HEK293 (cell line): ENCODE results near the gene ZFR.
A peak's percentile ranks its signal among the peaks of the same experiment; 100 is the strongest.

Experiments
- CTCF ChIA-PET: fragments of 350-600 bp; formaldehyde crosslinking; extraction: SDS; loops from one replicate; lab custom pipeline; 2021; ENCODE audit warnings: antibody characterized with exemption; lab: Yijun Ruan, JAX
- POLR2A ChIA-PET: fragments of 300-600 bp; formaldehyde crosslinking; extraction: SDS; loops from one replicate; lab custom pipeline; 2020; ENCODE audit warnings: antibody characterized with exemption, inconsistent platforms; lab: Yijun Ruan, JAX
- H3K27ac ChIP-seq: fragments of 200-500 bp; sonication (Bioruptor generic); 2 replicates; pipeline ENCODE4 v1.5.1; 2014; ENCODE audit warnings: low read depth, low read length, control low read depth, inconsistent platforms; ENCODE audit errors: extremely low read depth
- H3K36me3 ChIP-seq, 2 experiments: fragments of 200-500 bp in 1 of 2; sonication (Bioruptor generic) in 1 of 2; 1 replicate in 1 of 2; 2 replicates in 1 of 2; pipeline ENCODE4 v1.5.1; 2014 to 2017; ENCODE audit warnings: inconsistent platforms in 2 of 2, low read length in 2 of 2; ENCODE audit not compliant: control insufficient read depth in 2 of 2, insufficient read depth in 1 of 2
- H3K4me1 ChIP-seq: fragments of 200-500 bp; sonication (Bioruptor generic); 2 replicates; pipeline ENCODE4 v1.5.1; 2014; ENCODE audit warnings: mild to moderate bottlenecking, low read length, inconsistent platforms; ENCODE audit not compliant: control insufficient read depth, insufficient read depth
- H3K4me3 ChIP-seq: 2 replicates; pipeline ENCODE4 v1.5.1; 2011; ENCODE audit warnings: low read depth, mild to moderate bottlenecking, control low read depth, low read length, moderate library complexity
- H3K9me3 ChIP-seq: fragments of 200-500 bp; sonication (Bioruptor generic); 2 replicates; pipeline ENCODE4 v1.5.1; 2014; ENCODE audit warnings: low read depth, low read length, inconsistent platforms; ENCODE audit not compliant: control insufficient read depth, insufficient read depth
- GLIS1 ChIP-seq: fragments of 450-650 bp; formaldehyde crosslinking; IDR thresholded peaks from 2 replicates; pipeline ENCODE4 v1.5.1; 2016; ENCODE audit warnings: missing biosample characterization, missing genetic modification characterization
- KLF7 ChIP-seq: fragments of 450-650 bp; formaldehyde crosslinking; IDR thresholded peaks from 2 replicates; pipeline ENCODE4 v1.5.1; 2016; ENCODE audit warnings: missing biosample characterization, missing genetic modification characterization, borderline replicate concordance
- RBAK ChIP-seq: fragments of 450-650 bp; formaldehyde crosslinking; IDR thresholded peaks from 2 replicates; pipeline ENCODE4 v1.5.1; 2016; ENCODE audit warnings: missing biosample characterization, missing genetic modification characterization
- SALL2 ChIP-seq: fragments of 450-650 bp; formaldehyde crosslinking; IDR thresholded peaks from 2 replicates; pipeline ENCODE4 v1.5.0; 2017; ENCODE audit warnings: missing biosample characterization, mild to moderate bottlenecking, missing genetic modification characterization, borderline replicate concordance
- ZFP37 ChIP-seq: fragments of 450-650 bp; formaldehyde crosslinking; IDR thresholded peaks from 2 replicates; pipeline ENCODE4 v1.5.1; 2016; ENCODE audit warnings: missing biosample characterization, missing genetic modification characterization
- ZIC2 ChIP-seq: fragments of 450-650 bp; formaldehyde crosslinking; IDR thresholded peaks from 2 replicates; pipeline ENCODE4 v1.5.1; 2016; ENCODE audit warnings: missing biosample characterization, missing genetic modification characterization
- ZNF121 ChIP-seq: fragments of 450-650 bp; formaldehyde crosslinking; IDR thresholded peaks from 2 replicates; pipeline ENCODE4 v1.5.1; 2016; ENCODE audit warnings: missing biosample characterization, missing genetic modification characterization
- ZNF248 ChIP-seq: fragments of 450-650 bp; formaldehyde crosslinking; IDR thresholded peaks from 2 replicates; pipeline ENCODE4 v1.5.1; 2017; ENCODE audit warnings: missing biosample characterization, missing genetic modification characterization
- ZNF274 ChIP-seq, 2 experiments: fragments of 200-500 bp in 1 of 2; fragments of 450-650 bp in 1 of 2; sonication (Bioruptor generic) in 1 of 2; formaldehyde crosslinking in 1 of 2; IDR thresholded peaks; 2 replicates each; pipeline versions ENCODE4 v1.5.1 to v1.6.1; 2014 to 2016; ENCODE audit warnings: borderline replicate concordance in 1 of 2, inconsistent platforms in 1 of 2, low read length in 1 of 2, missing biosample characterization in 1 of 2, missing genetic modification characterization in 1 of 2
- ZNF473 ChIP-seq: fragments of 450-650 bp; formaldehyde crosslinking; IDR thresholded peaks from 2 replicates; pipeline ENCODE4 v1.5.1; 2017; ENCODE audit warnings: missing biosample characterization, missing genetic modification characterization
- ZNF529 ChIP-seq: fragments of 450-650 bp; formaldehyde crosslinking; IDR thresholded peaks from 2 replicates; pipeline ENCODE4 v1.5.1; 2017; ENCODE audit warnings: missing genetic modification characterization, missing biosample characterization; ENCODE audit not compliant: insufficient replicate concordance
- ZNF571 ChIP-seq: fragments of 450-650 bp; formaldehyde crosslinking; IDR thresholded peaks from 2 replicates; pipeline ENCODE4 v1.5.0; 2017; ENCODE audit warnings: missing biosample characterization, missing genetic modification characterization
- ZNF585B ChIP-seq: fragments of 450-650 bp; formaldehyde crosslinking; IDR thresholded peaks from 2 replicates; pipeline ENCODE4 v1.5.1; 2016; ENCODE audit warnings: missing biosample characterization, missing genetic modification characterization
- ZNF600 ChIP-seq: fragments of 450-650 bp; formaldehyde crosslinking; IDR thresholded peaks from 2 replicates; pipeline ENCODE4 v1.5.1; 2016; ENCODE audit warnings: missing biosample characterization, missing genetic modification characterization
- ZNF660 ChIP-seq: fragments of 450-650 bp; IDR thresholded peaks from 2 replicates; pipeline ENCODE4 v1.5.1; 2018; ENCODE audit warnings: missing biosample characterization, mild to moderate bottlenecking, missing genetic modification characterization
- ZNF776 ChIP-seq: fragments of 450-650 bp; formaldehyde crosslinking; IDR thresholded peaks from 2 replicates; pipeline ENCODE4 v1.5.0; 2017; ENCODE audit warnings: missing biosample characterization, missing genetic modification characterization, borderline replicate concordance
- ZNF785 ChIP-seq: fragments of 450-650 bp; formaldehyde crosslinking; IDR thresholded peaks from 2 replicates; pipeline ENCODE4 v1.5.1; 2016; ENCODE audit warnings: missing biosample characterization, missing genetic modification characterization
- ZNF843 ChIP-seq: fragments of 450-650 bp; formaldehyde crosslinking; IDR thresholded peaks from 2 replicates; pipeline ENCODE4 v1.5.1; 2016; ENCODE audit warnings: missing biosample characterization, missing genetic modification characterization
- ZSCAN30 ChIP-seq: fragments of 450-650 bp; IDR thresholded peaks from 2 replicates; pipeline ENCODE4 v1.5.1; 2018; ENCODE audit warnings: missing biosample characterization, mild to moderate bottlenecking, missing genetic modification characterization, moderate library complexity
- TF ChIP-seq, protein P1 (sequence below): fragments of 450-650 bp; formaldehyde crosslinking; conservative IDR thresholded peaks from 2 replicates; pipeline ENCODE4 v1.5.1; 2016; ENCODE audit warnings: low read depth, missing biosample characterization, missing genetic modification characterization
- TF ChIP-seq, protein P2 (sequence below): fragments of 450-650 bp; formaldehyde crosslinking; IDR thresholded peaks from 2 replicates; pipeline ENCODE4 v1.5.1; 2016; ENCODE audit warnings: missing biosample characterization, missing genetic modification characterization
- TF ChIP-seq, protein P3 (sequence below): fragments of 450-650 bp; formaldehyde crosslinking; IDR thresholded peaks from 2 replicates; pipeline ENCODE4 v1.5.1; 2016; ENCODE audit warnings: missing biosample characterization, missing genetic modification characterization
- TF ChIP-seq, protein P4 (sequence below): fragments of 450-650 bp; formaldehyde crosslinking; IDR thresholded peaks from 2 replicates; pipeline ENCODE4 v1.5.1; 2017; ENCODE audit warnings: missing biosample characterization, mild to moderate bottlenecking, missing genetic modification characterization, moderate library complexity
- TF ChIP-seq, protein P5 (sequence below): fragments of 450-650 bp; formaldehyde crosslinking; optimal IDR thresholded peaks from 2 replicates; pipeline ENCODE3; 2016; ENCODE audit warnings: missing biosample characterization, mild to moderate bottlenecking, missing genetic modification characterization
- TF ChIP-seq, protein P6 (sequence below): fragments of 450-650 bp; formaldehyde crosslinking; IDR thresholded peaks from 2 replicates; pipeline ENCODE4 v1.5.1; 2016; ENCODE audit warnings: missing biosample characterization, missing genetic modification characterization

The ZFR gene

DNA sequence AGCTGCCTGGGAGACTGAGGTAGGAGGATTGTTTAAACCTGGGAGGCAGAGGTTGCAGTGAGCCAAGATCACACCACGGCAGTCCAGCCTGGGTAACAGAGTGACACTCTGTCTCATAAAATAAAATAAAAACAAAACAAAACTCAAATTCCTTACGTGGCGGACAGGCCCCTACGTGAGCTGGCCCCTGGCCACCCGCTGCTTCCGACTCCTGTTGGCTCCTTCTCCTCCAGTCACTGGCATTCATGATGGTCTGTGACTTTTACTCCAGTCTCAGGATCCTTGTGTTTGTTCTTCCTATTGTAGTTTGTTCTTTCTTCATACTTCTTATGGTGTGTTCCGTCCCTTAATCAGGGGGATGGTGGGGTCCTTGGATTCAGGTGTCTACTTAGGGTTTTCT is 28.5 kb upstream of the ZFR start:
- H3K4me1 ChIP-seq, result peaks cover 10% of the 10 kb centered on the region
- CTCF ChIA-PET, result interaction anchor here (1.2 to 2.8 kb wide), 2 partner anchors 17 to 18 kb away, joined by 4 to 19 read pairs; no protein-coding TSS in a partner anchor
- no peaks in the 10 kb centered on the region for H3K36me3 ChIP-seq
- H3K4me3 ChIP-seq, result no peak overlapping the region
- no peaks in the 10 kb centered on the region for H3K9me3 ChIP-seq
- TF ChIP-seq ZFP37 (tag by site-specific recombination) (no peak), ZNF660 (tag by site-specific recombination) (no peak), RBAK (no peak), ZIC2 (tag by site-specific recombination) (peak; percentile 58), ZNF600 (tag by site-specific recombination) (0 out of 2 replicates have a peak, but pooled peaks have one; percentile 49), ZNF843 (tag by site-specific recombination) (no peak), ZSCAN30 (tag by site-specific recombination) (no peak), ZNF121 (tag by site-specific recombination) (no peak), ZNF248 (tag by site-specific recombination) (no peak), KLF7 (tag by site-specific recombination) (no peak), ZNF785 (tag by site-specific recombination) (no peak), ZNF529 (tag by site-specific recombination) (no peak), GLIS1 (tag by site-specific recombination) (peak; percentile 19; the same call in 1 of the 2 replicates), ZNF776 (tag by site-specific recombination) (no peak), ZNF473 (tag by site-specific recombination) (no peak), ZNF571 (tag by site-specific recombination) (no peak), ZNF274 (IDR thresholded peaks at IDR 0.05; ENCODE audit: low read length) (no peak), ZNF274 (tag by site-specific recombination; IDR thresholded peaks at IDR 0.05; ENCODE audit: borderline replicate concordance) (no peak), SALL2 (tag by site-specific recombination) (no peak), ZNF585B (tag by site-specific recombination) (no peak)
- TF ChIP-seq, protein P1, sequence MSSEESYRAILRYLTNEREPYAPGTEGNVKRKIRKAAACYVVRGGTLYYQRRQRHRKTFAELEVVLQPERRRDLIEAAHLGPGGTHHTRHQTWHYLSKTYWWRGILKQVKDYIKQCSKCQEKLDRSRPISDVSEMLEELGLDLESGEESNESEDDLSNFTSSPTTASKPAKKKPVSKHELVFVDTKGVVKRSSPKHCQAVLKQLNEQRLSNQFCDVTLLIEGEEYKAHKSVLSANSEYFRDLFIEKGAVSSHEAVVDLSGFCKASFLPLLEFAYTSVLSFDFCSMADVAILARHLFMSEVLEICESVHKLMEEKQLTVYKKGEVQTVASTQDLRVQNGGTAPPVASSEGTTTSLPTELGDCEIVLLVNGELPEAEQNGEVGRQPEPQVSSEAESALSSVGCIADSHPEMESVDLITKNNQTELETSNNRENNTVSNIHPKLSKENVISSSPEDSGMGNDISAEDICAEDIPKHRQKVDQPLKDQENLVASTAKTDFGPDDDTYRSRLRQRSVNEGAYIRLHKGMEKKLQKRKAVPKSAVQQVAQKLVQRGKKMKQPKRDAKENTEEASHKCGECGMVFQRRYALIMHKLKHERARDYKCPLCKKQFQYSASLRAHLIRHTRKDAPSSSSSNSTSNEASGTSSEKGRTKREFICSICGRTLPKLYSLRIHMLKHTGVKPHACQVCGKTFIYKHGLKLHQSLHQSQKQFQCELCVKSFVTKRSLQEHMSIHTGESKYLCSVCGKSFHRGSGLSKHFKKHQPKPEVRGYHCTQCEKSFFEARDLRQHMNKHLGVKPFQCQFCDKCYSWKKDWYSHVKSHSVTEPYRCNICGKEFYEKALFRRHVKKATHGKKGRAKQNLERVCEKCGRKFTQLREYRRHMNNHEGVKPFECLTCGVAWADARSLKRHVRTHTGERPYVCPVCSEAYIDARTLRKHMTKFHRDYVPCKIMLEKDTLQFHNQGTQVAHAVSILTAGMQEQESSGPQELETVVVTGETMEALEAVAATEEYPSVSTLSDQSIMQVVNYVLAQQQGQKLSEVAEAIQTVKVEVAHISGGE (tag by site-specific recombination), result no peak
- TF ChIP-seq, protein P2, sequence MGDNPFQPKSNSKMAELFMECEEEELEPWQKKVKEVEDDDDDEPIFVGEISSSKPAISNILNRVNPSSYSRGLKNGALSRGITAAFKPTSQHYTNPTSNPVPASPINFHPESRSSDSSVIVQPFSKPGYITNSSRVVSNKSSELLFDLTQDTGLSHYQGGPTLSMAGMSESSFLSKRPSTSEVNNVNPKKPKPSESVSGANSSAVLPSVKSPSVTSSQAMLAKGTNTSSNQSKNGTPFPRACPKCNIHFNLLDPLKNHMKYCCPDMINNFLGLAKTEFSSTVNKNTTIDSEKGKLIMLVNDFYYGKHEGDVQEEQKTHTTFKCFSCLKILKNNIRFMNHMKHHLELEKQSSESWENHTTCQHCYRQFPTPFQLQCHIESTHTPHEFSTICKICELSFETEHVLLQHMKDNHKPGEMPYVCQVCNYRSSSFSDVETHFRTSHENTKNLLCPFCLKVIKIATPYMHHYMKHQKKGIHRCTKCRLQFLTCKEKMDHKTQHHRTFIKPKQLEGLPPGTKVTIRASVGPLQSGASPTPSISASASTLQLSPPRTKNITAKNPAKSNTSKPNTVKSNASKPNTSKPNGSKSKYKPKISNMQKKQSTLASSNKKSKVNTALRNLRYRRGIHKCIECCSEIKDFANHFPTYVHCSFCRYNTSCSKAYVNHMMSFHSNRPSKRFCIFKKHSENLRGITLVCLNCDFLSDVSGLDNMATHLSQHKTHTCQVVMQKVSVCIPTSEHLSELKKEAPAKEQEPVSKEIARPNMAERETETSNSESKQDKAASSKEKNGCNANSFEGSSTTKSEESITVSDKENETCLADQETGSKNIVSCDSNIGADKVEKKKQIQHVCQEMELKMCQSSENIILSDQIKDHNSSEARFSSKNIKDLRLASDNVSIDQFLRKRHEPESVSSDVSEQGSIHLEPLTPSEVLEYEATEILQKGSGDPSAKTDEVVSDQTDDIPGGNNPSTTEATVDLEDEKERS (tag by site-specific recombination), result no peak
- TF ChIP-seq, protein P3, sequence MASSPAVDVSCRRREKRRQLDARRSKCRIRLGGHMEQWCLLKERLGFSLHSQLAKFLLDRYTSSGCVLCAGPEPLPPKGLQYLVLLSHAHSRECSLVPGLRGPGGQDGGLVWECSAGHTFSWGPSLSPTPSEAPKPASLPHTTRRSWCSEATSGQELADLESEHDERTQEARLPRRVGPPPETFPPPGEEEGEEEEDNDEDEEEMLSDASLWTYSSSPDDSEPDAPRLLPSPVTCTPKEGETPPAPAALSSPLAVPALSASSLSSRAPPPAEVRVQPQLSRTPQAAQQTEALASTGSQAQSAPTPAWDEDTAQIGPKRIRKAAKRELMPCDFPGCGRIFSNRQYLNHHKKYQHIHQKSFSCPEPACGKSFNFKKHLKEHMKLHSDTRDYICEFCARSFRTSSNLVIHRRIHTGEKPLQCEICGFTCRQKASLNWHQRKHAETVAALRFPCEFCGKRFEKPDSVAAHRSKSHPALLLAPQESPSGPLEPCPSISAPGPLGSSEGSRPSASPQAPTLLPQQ (tag by site-specific recombination), result no peak
- TF ChIP-seq, protein P4, sequence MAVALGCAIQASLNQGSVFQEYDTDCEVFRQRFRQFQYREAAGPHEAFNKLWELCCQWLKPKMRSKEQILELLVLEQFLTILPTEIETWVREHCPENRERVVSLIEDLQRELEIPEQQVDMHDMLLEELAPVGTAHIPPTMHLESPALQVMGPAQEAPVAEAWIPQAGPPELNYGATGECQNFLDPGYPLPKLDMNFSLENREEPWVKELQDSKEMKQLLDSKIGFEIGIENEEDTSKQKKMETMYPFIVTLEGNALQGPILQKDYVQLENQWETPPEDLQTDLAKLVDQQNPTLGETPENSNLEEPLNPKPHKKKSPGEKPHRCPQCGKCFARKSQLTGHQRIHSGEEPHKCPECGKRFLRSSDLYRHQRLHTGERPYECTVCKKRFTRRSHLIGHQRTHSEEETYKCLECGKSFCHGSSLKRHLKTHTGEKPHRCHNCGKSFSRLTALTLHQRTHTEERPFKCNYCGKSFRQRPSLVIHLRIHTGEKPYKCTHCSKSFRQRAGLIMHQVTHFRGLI (tag by site-specific recombination), result no peak
- TF ChIP-seq, protein P5, sequence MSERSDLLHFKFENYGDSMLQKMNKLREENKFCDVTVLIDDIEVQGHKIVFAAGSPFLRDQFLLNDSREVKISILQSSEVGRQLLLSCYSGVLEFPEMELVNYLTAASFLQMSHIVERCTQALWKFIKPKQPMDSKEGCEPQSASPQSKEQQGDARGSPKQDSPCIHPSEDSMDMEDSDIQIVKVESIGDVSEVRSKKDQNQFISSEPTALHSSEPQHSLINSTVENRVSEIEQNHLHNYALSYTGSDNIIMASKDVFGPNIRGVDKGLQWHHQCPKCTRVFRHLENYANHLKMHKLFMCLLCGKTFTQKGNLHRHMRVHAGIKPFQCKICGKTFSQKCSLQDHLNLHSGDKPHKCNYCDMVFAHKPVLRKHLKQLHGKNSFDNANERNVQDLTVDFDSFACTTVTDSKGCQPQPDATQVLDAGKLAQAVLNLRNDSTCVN (tag by site-specific recombination), result no peak
- TF ChIP-seq, protein P6, sequence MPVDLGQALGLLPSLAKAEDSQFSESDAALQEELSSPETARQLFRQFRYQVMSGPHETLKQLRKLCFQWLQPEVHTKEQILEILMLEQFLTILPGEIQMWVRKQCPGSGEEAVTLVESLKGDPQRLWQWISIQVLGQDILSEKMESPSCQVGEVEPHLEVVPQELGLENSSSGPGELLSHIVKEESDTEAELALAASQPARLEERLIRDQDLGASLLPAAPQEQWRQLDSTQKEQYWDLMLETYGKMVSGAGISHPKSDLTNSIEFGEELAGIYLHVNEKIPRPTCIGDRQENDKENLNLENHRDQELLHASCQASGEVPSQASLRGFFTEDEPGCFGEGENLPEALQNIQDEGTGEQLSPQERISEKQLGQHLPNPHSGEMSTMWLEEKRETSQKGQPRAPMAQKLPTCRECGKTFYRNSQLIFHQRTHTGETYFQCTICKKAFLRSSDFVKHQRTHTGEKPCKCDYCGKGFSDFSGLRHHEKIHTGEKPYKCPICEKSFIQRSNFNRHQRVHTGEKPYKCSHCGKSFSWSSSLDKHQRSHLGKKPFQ (tag by site-specific recombination), result 0 out of 2 replicates have a peak, but pooled peaks have one; percentile 56
- H3K27ac ChIP-seq, result no peak overlapping the region
- POLR2A ChIA-PET, result no interaction called here
